Fibroblast of lung (primary cell): ENCODE data around the gene CCNL1.

Experiments
- EZH2 ChIP-seq: IDR thresholded peaks from 2 replicates; pipeline ENCODE4 v1.5.1; 2012; ENCODE audit warnings: low read length, control low read depth, mild to moderate bottlenecking; ENCODE audit errors: missing control alignments
- TF ChIP-seq, protein P1 (sequence below), 2 donors: IDR thresholded peaks in 1 of 2; conservative IDR thresholded peaks in 1 of 2; 1 replicate in 1 of 2; 2 replicates in 1 of 2; pipeline ENCODE4 v1.5.1; 2011 to 2012; ENCODE audit warnings: low read length in 2 of 2, control low read depth in 1 of 2, inconsistent platforms in 1 of 2, low read depth in 1 of 2, mild to moderate bottlenecking in 1 of 2

DNA sequence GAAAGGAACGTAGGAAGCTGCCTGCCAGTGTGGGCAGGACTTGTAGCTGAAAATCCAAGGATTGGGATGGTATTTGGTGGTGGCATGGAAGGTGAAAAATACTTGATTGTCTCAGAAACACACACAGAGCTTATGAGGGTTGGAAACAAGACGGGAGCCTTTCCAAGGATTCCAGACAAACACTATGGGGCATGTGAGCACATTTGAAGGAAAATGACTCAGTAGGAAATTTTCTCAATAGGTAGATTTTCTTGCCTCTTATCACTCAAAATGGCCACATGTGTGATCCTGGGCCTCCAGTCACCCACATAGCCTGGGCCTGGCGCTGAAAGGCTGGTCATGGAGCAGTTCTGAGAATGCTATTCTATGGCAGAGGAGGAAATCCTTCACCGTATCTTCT lies 47.4 kb downstream of the CCNL1 start:
- TF ChIP-seq, protein P1, sequence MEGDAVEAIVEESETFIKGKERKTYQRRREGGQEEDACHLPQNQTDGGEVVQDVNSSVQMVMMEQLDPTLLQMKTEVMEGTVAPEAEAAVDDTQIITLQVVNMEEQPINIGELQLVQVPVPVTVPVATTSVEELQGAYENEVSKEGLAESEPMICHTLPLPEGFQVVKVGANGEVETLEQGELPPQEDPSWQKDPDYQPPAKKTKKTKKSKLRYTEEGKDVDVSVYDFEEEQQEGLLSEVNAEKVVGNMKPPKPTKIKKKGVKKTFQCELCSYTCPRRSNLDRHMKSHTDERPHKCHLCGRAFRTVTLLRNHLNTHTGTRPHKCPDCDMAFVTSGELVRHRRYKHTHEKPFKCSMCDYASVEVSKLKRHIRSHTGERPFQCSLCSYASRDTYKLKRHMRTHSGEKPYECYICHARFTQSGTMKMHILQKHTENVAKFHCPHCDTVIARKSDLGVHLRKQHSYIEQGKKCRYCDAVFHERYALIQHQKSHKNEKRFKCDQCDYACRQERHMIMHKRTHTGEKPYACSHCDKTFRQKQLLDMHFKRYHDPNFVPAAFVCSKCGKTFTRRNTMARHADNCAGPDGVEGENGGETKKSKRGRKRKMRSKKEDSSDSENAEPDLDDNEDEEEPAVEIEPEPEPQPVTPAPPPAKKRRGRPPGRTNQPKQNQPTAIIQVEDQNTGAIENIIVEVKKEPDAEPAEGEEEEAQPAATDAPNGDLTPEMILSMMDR (conservative IDR thresholded peaks at IDR 0.05 in 1 of 2, IDR thresholded peaks at IDR 0.05 in 1 of 2; ENCODE audit: low read depth in 1 of 2, low read length in 2 of 2) = no peak
- no peak for TF ChIP-seq EZH2
